Measurements from ENCODE around the gene INS.

Gene INS

DNA sequence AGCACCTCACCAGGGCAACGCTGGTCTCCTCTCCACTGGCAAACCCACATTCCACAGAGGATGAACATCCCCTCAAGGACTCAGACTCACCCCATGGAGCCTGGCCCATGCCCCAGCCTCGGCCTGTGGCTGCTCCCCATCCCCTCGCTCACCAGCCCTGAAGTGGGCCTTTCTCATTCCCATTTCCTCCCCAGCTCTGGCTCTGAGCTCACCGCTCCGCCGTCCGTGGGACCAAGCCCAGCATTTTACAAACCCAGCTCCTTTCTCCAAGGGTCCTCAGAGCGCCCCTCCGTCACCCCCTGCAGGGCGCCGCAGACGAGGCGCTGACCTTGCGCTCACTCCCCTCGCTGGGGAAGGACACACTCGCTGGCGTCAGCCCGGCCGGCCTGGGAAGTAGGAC lies 15.0 kb downstream of the INS start:
- Histone ChIP-seq H3K4me1 (ENCODE audit: control insufficient read depth in 5 of 5, insufficient read depth in 5 of 5, low read length in 5 of 5) (peaks cover 0 to 10% (median 6%) of the 10 kb centered on the region in 5 donors), H3K9me3 (ENCODE audit: control insufficient read depth in 5 of 5, low read length in 5 of 5) (no peaks in the 10 kb centered on the region), H3K27ac (ENCODE audit: low read depth, low read length) (no peak overlapping the region), H3K9ac (ENCODE audit: low read length in 5 of 5) (no peak overlapping the region), H3K36me3 (ENCODE audit: control insufficient read depth in 5 of 5, insufficient read depth in 5 of 5, low read length in 5 of 5) (no peaks in the 10 kb centered on the region), H3K4me3 (ENCODE audit: low read depth in 1 of 5, low read length in 5 of 5) (no peak overlapping the region), H3K27me3 (ENCODE audit: control insufficient read depth in 5 of 5, insufficient read depth in 4 of 5, low read length in 5 of 5) (peaks cover 57 to 76% (median 65%) of the 10 kb centered on the region in 5 donors)

DNA sequence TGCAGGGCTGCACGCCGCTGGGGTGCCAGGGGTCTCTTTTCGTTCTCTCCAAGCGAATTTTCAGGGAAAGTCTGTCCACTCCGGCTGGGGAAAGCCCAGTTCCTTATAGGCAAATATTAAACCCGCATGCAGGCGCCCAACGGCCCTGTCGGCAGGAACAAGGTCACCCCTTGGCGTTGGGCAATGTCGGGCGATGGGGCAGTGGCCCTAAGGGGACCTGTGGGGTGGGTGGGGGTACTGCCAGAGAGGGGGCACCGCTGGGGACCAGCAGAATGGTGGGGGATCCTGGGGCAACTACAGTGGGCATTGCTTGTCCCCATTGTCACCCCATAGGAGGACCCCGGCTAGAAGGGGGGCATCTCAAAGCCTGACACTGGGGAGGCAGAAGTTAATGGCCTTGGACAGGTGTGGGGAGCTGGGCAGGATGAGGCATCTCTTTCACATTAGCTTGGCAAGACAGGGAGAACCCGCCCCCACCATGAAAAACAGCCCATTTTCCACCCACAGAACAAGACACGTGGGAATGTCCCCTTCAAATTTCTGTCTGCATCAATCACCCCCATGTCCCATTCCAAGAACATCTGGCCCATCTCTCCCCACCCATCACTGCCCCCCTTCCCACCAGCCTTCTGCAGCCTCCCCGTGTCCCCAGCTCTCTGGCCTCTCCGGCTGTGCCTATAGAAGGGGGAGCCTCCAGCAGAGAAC lies 16.3 kb downstream of the INS start:
- no peaks in the 10 kb centered on the region for H3K9me3 ChIP-seq (ENCODE audit: control insufficient read depth in 5 of 5, low read length in 5 of 5)
- H3K9ac ChIP-seq (ENCODE audit: low read length in 5 of 5): no peak overlapping the region
- peaks cover 56 to 77% (median 65%) of the 10 kb centered on the region in 5 donors for H3K27me3 ChIP-seq (ENCODE audit: control insufficient read depth in 5 of 5, insufficient read depth in 4 of 5, low read length in 5 of 5)
- no peaks in the 10 kb centered on the region for H3K36me3 ChIP-seq (ENCODE audit: control insufficient read depth in 5 of 5, insufficient read depth in 5 of 5, low read length in 5 of 5)
- H3K4me1 ChIP-seq (ENCODE audit: control insufficient read depth in 5 of 5, insufficient read depth in 5 of 5, low read length in 5 of 5): peaks cover 0 to 14% (median 6%) of the 10 kb centered on the region in 5 donors
- no peak overlapping the region for H3K27ac ChIP-seq (ENCODE audit: low read depth, low read length)
- peak overlapping the region in 1 of 5 donors; percentile 34 for H3K4me3 ChIP-seq (ENCODE audit: low read depth in 1 of 5, low read length in 5 of 5)

DNA sequence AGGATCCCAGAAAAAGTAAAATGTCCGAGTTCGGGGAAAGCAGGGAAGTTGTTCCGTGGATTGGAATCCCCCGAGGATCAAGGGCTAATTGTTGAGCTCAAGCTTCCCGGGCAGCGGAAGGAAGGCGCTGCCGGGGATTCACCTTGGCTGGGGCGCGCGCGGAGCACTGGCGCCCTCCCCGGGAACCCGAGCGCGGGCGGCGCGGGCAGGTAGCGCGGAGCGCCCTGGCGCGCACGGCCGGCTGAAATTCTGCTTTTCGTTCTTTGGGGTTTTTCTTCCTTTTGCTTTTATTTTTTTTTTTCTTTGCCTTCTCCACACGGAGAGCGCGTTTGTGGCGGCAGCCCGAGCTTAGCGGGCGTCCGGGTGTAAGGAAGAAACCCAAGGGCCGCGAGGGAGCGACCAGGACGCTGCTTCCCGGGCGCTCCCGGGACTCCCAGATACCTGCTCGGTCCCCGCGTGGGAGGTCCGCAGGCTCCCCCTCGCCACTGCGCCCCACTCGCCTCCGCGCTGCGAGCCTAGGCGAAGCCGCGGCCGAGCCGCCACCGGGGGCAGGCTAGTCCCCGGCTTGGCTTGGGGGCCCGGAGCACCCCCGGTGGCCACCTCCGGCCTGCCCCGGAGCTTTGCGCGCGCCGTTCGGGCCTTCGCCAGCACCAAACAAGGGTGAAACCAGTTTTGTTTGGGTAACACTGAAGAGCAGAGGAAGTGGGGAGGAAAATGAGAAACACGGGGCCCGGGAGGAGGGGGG lies 17.0 kb downstream of the INS start:
- peaks cover 51 to 72% (median 59%) of the 10 kb centered on the region in 5 donors for H3K27me3 ChIP-seq (ENCODE audit: control insufficient read depth in 5 of 5, insufficient read depth in 4 of 5, low read length in 5 of 5)
- peak overlapping the region in 1 of 5 donors; percentile 34 for H3K4me3 ChIP-seq (ENCODE audit: low read depth in 1 of 5, low read length in 5 of 5)
- no peak overlapping the region for H3K9ac ChIP-seq (ENCODE audit: low read length in 5 of 5)
- peaks cover 0 to 14% (median 6%) of the 10 kb centered on the region in 5 donors for H3K4me1 ChIP-seq (ENCODE audit: control insufficient read depth in 5 of 5, insufficient read depth in 5 of 5, low read length in 5 of 5)
- no peaks in the 10 kb centered on the region for H3K9me3 ChIP-seq (ENCODE audit: control insufficient read depth in 5 of 5, low read length in 5 of 5)
- no peak overlapping the region for H3K27ac ChIP-seq (ENCODE audit: low read depth, low read length)
- no peaks in the 10 kb centered on the region for H3K36me3 ChIP-seq (ENCODE audit: control insufficient read depth in 5 of 5, insufficient read depth in 5 of 5, low read length in 5 of 5)

DNA sequence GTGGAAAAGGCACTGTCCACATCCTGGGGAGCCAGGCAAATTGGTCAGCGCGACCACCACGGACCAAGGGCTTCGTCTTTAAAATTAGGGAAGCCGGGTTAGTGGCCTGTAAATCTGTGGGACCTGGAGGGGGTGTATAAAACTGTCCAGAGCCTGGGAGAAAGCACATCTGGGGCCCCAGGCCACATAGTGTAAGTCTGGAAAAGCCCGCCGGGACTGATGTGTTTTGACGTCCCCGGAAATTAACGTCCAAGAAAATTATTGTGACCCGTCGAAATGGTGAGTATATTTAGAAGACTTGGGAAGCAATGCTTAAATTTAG lies 17.6 kb downstream of the INS start:
- H3K36me3 ChIP-seq (ENCODE audit: control insufficient read depth in 5 of 5, insufficient read depth in 5 of 5, low read length in 5 of 5): no peaks in the 10 kb centered on the region
- H3K27me3 ChIP-seq (ENCODE audit: control insufficient read depth in 5 of 5, insufficient read depth in 4 of 5, low read length in 5 of 5): peaks cover 47 to 67% (median 58%) of the 10 kb centered on the region in 5 donors
- H3K9ac ChIP-seq (ENCODE audit: low read length in 5 of 5): no peak overlapping the region
- H3K4me3 ChIP-seq (ENCODE audit: low read depth in 1 of 5, low read length in 5 of 5): peak overlapping the region in 1 of 5 donors; percentile 34
- no peaks in the 10 kb centered on the region for H3K9me3 ChIP-seq (ENCODE audit: control insufficient read depth in 5 of 5, low read length in 5 of 5)
- peaks cover 0 to 14% (median 6%) of the 10 kb centered on the region in 5 donors for H3K4me1 ChIP-seq (ENCODE audit: control insufficient read depth in 5 of 5, insufficient read depth in 5 of 5, low read length in 5 of 5)
- H3K27ac ChIP-seq (ENCODE audit: low read depth, low read length): no peak overlapping the region

DNA sequence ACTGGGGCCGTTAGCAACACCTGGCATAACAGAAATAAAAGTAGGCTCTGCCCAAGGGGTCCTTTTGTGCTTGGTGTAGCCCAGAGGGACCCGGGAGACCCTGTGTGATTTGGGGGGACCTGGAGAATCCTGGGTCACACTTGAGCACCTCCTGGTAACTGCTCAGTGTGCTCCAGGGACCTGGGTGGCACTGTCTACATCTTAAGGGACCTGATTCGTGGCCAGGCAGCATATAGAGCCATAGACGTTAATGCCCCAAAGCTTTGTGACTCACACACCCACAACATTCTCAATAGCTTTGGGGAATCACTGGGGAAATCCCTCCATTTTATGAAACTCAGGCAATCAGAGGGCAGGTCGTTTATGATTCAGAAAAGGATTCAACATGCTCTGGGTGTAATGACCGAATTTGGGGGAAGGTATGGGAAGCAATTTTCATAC lies 18.2 kb downstream of the INS start:
- H3K27me3 ChIP-seq (ENCODE audit: control insufficient read depth in 5 of 5, insufficient read depth in 4 of 5, low read length in 5 of 5): peaks cover 44 to 62% (median 58%) of the 10 kb centered on the region in 5 donors
- peaks cover 0 to 14% (median 6%) of the 10 kb centered on the region in 5 donors for H3K4me1 ChIP-seq (ENCODE audit: control insufficient read depth in 5 of 5, insufficient read depth in 5 of 5, low read length in 5 of 5)

DNA sequence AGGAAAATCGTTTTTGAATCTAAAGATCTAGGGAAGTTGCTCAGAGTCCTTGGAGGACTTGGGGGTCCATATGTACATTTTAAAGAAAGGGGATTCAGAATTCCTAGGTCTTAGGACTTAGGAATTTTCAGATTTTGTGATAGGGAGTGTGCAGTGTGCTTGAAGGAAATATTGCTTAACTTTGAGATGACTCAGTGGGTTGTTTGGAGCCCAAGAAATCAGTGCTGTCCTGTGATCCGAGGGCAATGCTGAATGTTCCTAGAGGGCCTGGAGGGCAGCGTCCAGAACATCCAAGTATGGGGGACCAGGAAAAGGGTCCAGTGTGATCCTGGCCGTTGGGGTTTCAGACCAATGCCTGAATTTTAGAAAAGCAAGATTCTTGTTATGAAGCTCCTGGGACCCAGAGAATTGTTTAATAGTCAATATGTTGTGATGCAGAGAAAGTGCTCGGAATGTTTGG lies 18.7 kb downstream of the INS start:
- Histone ChIP-seq H3K9ac (ENCODE audit: low read length in 5 of 5) (no peak overlapping the region), H3K36me3 (ENCODE audit: control insufficient read depth in 5 of 5, insufficient read depth in 5 of 5, low read length in 5 of 5) (no peaks in the 10 kb centered on the region), H3K27ac (ENCODE audit: low read depth, low read length) (no peak overlapping the region), H3K4me1 (ENCODE audit: control insufficient read depth in 5 of 5, insufficient read depth in 5 of 5, low read length in 5 of 5) (peaks cover 0 to 19% (median 9%) of the 10 kb centered on the region in 5 donors), H3K4me3 (ENCODE audit: low read depth in 1 of 5, low read length in 5 of 5) (no peak overlapping the region), H3K27me3 (ENCODE audit: control insufficient read depth in 5 of 5, insufficient read depth in 4 of 5, low read length in 5 of 5) (peaks cover 42 to 63% (median 60%) of the 10 kb centered on the region in 5 donors), H3K9me3 (ENCODE audit: control insufficient read depth in 5 of 5, low read length in 5 of 5) (no peaks in the 10 kb centered on the region)

More for the DNA sequence above, 18.2 kb downstream of the INS start:
- no peak overlapping the region for H3K9ac ChIP-seq (ENCODE audit: low read length in 5 of 5)
- H3K9me3 ChIP-seq (ENCODE audit: control insufficient read depth in 5 of 5, low read length in 5 of 5): no peaks in the 10 kb centered on the region
- no peaks in the 10 kb centered on the region for H3K36me3 ChIP-seq (ENCODE audit: control insufficient read depth in 5 of 5, insufficient read depth in 5 of 5, low read length in 5 of 5)
- H3K27ac ChIP-seq (ENCODE audit: low read depth, low read length): no peak overlapping the region
- H3K4me3 ChIP-seq (ENCODE audit: low read depth in 1 of 5, low read length in 5 of 5): no peak overlapping the region

DNA sequence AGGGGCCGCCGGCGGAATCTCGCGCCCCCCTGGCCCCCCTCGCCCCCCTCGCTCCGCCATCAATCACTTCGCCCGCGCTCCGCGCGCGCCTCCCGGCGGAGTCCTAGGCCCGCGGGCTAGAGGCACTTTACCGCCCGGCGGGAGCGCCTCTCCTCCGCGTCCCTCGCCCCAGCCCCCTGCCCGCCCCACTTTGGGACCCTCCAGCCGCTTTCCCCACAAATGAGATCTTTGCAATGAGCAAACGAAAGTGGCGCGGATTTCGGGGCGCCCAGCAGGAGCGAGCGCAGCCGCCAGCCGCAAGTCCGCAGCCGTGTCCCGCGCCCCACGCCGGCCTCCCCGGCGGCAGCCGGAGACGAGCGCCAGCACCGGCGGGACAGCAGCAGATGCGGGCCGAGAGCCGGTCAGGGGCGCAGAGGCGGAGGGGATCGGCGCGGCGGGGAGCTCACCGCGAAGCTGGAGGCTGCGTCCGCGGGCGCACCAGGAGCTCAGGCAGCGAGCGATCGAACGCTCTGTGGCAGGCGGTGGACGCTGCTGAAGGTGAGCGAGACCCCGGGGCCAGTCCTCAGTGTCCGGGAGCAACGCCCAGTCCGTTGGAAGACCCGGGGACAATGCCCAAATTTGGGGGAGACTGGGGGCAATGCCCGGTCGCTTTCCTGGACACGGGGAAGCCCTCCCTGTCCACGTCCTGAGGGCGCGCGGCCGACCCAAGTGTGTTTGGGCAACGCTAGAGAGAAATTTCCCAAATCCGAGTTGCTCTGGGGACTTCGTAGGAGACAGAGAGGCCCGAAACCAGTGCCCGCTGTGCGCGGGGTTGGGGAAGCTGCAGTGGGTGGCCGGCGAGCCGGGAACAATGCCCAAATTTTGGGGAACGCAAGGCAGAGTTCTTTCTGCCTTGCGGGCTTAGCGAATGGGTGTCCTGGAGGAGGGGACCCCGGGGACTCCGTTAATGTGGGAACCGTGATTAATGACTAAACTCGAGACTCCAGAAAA lies 20.3 kb downstream of the INS start:
- H3K36me3 ChIP-seq (ENCODE audit: control insufficient read depth in 5 of 5, insufficient read depth in 5 of 5, low read length in 5 of 5): no peaks in the 10 kb centered on the region
- peak overlapping the region in 2 of 5 donors; percentile 14 to 23 for H3K4me3 ChIP-seq (ENCODE audit: low read depth in 1 of 5, low read length in 5 of 5)
- no peak overlapping the region for H3K27ac ChIP-seq (ENCODE audit: low read depth, low read length)
- H3K4me1 ChIP-seq (ENCODE audit: control insufficient read depth in 5 of 5, insufficient read depth in 5 of 5, low read length in 5 of 5): peaks cover 0 to 32% (median 11%) of the 10 kb centered on the region in 5 donors
- H3K9ac ChIP-seq (ENCODE audit: low read length in 5 of 5): no peak overlapping the region
- peaks cover 41 to 65% (median 61%) of the 10 kb centered on the region in 5 donors for H3K27me3 ChIP-seq (ENCODE audit: control insufficient read depth in 5 of 5, insufficient read depth in 4 of 5, low read length in 5 of 5)
- H3K9me3 ChIP-seq (ENCODE audit: control insufficient read depth in 5 of 5, low read length in 5 of 5): no peaks in the 10 kb centered on the region

DNA sequence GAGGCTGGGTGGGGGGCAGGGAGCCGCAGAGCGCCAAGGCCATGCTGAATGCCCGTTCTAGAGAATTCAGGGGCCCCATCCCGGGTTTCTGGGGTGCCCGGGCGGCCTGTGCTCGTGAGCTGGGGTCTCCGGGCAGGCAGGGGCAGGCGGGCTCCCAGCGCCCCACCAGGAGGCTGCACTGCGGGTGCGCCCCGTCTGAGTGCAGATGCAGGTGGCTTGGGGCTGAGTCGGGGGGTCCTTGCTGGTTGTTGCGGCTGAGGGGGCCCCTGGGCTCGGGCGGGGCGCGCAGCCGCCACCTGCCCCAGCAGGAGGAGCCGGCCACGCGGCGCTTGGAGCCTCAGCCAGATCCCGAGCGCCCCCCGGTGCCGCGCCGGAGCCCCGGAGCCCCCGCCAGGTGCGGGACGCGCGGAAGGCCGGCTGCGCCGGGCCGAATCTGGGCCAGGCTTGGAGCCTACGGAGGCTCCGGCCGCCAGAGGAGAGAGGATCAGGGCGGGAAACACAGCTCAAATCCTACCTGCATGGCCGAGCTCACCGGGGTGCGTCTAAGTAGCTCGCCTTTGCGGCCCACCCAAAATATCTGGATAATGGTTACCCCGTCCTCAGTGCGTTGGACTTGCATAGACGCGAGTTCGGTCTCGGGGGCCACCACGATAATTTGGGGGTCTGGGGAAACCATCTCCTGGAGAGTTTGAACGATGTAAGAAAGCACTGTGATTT lies 21.2 kb downstream of the INS start:
- no peak overlapping the region for H3K27ac ChIP-seq (ENCODE audit: low read depth, low read length)
- H3K9ac ChIP-seq (ENCODE audit: low read length in 5 of 5): no peak overlapping the region
- no peaks in the 10 kb centered on the region for H3K36me3 ChIP-seq (ENCODE audit: control insufficient read depth in 5 of 5, insufficient read depth in 5 of 5, low read length in 5 of 5)
- no peaks in the 10 kb centered on the region for H3K9me3 ChIP-seq (ENCODE audit: control insufficient read depth in 5 of 5, low read length in 5 of 5)
- peak overlapping the region in 2 of 5 donors; percentile 30 to 31 for H3K4me3 ChIP-seq (ENCODE audit: low read depth in 1 of 5, low read length in 5 of 5)
- peaks cover 33 to 63% (median 55%) of the 10 kb centered on the region in 5 donors for H3K27me3 ChIP-seq (ENCODE audit: control insufficient read depth in 5 of 5, insufficient read depth in 4 of 5, low read length in 5 of 5)
- H3K4me1 ChIP-seq (ENCODE audit: control insufficient read depth in 5 of 5, insufficient read depth in 5 of 5, low read length in 5 of 5): peaks cover 0 to 34% (median 11%) of the 10 kb centered on the region in 5 donors

DNA sequence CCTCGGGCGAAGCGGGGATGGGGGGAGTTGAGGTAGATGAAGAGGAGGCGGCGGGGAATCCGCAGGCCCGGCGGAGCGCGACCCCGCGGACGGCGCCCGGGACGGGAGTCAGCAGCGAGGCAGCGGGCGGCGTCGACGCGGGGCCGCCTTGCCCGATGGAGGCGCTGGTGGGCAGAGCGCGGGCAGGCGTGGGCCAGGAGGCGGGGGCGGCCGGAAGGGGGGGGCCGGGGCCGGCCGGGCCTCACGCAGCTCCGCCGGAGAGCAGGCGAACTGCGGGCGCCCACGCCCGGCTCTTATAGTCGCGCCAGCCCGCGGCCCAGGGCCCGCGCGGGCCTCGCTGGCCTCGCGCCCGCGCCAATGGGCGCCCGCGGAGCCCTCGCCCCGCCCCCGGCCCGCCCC lies 21.9 kb downstream of the INS start, which contains the start of gene IGF2:
TSS of gene IGF2 (minus strand) at position 267 of the 399 bp plus-strand sequence. CDS start 3,866 bp downstream, outside the sequence.
- H3K4me3 ChIP-seq (ENCODE audit: low read depth in 1 of 5, low read length in 5 of 5): peak within 1 kb of the TSS in 4 of 5 donors; percentile 42 to 60 (median 60)
- H3K27ac ChIP-seq (ENCODE audit: low read depth, low read length): no peak within 1 kb of the TSS
- H3K9ac ChIP-seq (ENCODE audit: low read length in 5 of 5): no peak within 1 kb of the TSS
- H3K9me3 ChIP-seq (ENCODE audit: control insufficient read depth in 5 of 5, low read length in 5 of 5): no peaks in the 10 kb centered on the region
- H3K4me1 ChIP-seq (ENCODE audit: control insufficient read depth in 5 of 5, insufficient read depth in 5 of 5, low read length in 5 of 5): peaks cover 0 to 31% (median 9%) of the 10 kb centered on the region in 5 donors
- H3K36me3 ChIP-seq (ENCODE audit: control insufficient read depth in 5 of 5, insufficient read depth in 5 of 5, low read length in 5 of 5): no peaks in the 10 kb centered on the region
- H3K27me3 ChIP-seq (ENCODE audit: control insufficient read depth in 5 of 5, insufficient read depth in 4 of 5, low read length in 5 of 5): peaks cover 36 to 66% (median 54%) of the 10 kb centered on the region in 5 donors
